Hepatocyte (in vitro differentiated cells): ENCODE measurements around the gene ABCC3.

Source experiments
- EZH2phosphoT487 ChIP-seq: fragments of 200-600 bp; sonication (generic); IDR thresholded peaks from one replicate; pipeline ENCODE4 v1.6.1; 2018; ENCODE audit warnings: antibody characterized with exemption, mild to moderate bottlenecking, low read depth, moderate library complexity; ENCODE audit not compliant: unreplicated experiment, severe bottlenecking
- TF ChIP-seq, protein P1 (sequence below): fragments of 200-600 bp; sonication (generic); IDR thresholded peaks from 2 replicates; pipeline ENCODE4 v1.5.1; 2016; ENCODE audit warnings: antibody characterized with exemption, mild to moderate bottlenecking; ENCODE audit not compliant: poor library complexity

GRCh38 chr17:50615828-50616227 lies 18.9 kb upstream of the ABCC3 start:
- TF ChIP-seq, protein P1, sequence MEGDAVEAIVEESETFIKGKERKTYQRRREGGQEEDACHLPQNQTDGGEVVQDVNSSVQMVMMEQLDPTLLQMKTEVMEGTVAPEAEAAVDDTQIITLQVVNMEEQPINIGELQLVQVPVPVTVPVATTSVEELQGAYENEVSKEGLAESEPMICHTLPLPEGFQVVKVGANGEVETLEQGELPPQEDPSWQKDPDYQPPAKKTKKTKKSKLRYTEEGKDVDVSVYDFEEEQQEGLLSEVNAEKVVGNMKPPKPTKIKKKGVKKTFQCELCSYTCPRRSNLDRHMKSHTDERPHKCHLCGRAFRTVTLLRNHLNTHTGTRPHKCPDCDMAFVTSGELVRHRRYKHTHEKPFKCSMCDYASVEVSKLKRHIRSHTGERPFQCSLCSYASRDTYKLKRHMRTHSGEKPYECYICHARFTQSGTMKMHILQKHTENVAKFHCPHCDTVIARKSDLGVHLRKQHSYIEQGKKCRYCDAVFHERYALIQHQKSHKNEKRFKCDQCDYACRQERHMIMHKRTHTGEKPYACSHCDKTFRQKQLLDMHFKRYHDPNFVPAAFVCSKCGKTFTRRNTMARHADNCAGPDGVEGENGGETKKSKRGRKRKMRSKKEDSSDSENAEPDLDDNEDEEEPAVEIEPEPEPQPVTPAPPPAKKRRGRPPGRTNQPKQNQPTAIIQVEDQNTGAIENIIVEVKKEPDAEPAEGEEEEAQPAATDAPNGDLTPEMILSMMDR = no peak
- no peak for TF ChIP-seq EZH2phosphoT487
